GM15510 (cell line): ENCODE results near the gene SMC6.

Source experiments
- POLR2A ChIP-seq: IDR thresholded peaks from 3 replicates; pipeline ENCODE4 v1.6.1; 2011; ENCODE audit warnings: borderline replicate concordance; ENCODE audit not compliant: insufficient read length; ENCODE audit errors: extremely low read depth

Gene SMC6

GRCh38 chr2:17634997-17635396, 118.6 kb downstream of the SMC6 start:
- no peak for TF ChIP-seq POLR2A

- no peak for TF ChIP-seq POLR2A
Measured at GRCh38 chr2:17630089-17630488, 123.5 kb downstream of the SMC6 start.

- TF ChIP-seq POLR2A, result no peak
Measured at GRCh38 chr2:17628349-17629261, 125.0 kb downstream of the SMC6 start.

- TF ChIP-seq POLR2A, result no peak
Measured at GRCh38 chr2:17627434-17627833, 126.2 kb downstream of the SMC6 start.

GRCh38 chr2:17626986-17627385, 126.6 kb downstream of the SMC6 start:
- TF ChIP-seq POLR2A, result no peak

- no peak for TF ChIP-seq POLR2A
Measured at GRCh38 chr2:17625446-17625845, 128.2 kb downstream of the SMC6 start.

- no peak for TF ChIP-seq POLR2A
Measured at GRCh38 chr2:17621781-17622180, 131.8 kb downstream of the SMC6 start.

GRCh38 chr2:17620841-17621240, 132.8 kb downstream of the SMC6 start:
- TF ChIP-seq POLR2A, result no peak

- no peak for TF ChIP-seq POLR2A
Measured at GRCh38 chr2:17620280-17620679, 133.3 kb downstream of the SMC6 start.

- TF ChIP-seq POLR2A, result no peak
Measured at GRCh38 chr2:17617955-17618354, 135.7 kb downstream of the SMC6 start.

- TF ChIP-seq POLR2A, result no peak
Measured at GRCh38 chr2:17617516-17617915, 136.1 kb downstream of the SMC6 start.

- no peak for TF ChIP-seq POLR2A
Measured at GRCh38 chr2:17616405-17616804, 137.2 kb downstream of the SMC6 start.

GRCh38 chr2:17615728-17616351, 137.8 kb downstream of the SMC6 start:
- no peak for TF ChIP-seq POLR2A

GRCh38 chr2:17615147-17615546, 138.5 kb downstream of the SMC6 start:
- no peak for TF ChIP-seq POLR2A

GRCh38 chr2:17614174-17614930, 139.3 kb downstream of the SMC6 start:
- no peak for TF ChIP-seq POLR2A
